ENCODE data around the gene FAM135A.
"Not testable (repeated sequence)": the region's sequence is repeated elsewhere in the genome, so short reads cannot be mapped to it uniquely, and the experiment has no call there.

Gene FAM135A

DNA sequence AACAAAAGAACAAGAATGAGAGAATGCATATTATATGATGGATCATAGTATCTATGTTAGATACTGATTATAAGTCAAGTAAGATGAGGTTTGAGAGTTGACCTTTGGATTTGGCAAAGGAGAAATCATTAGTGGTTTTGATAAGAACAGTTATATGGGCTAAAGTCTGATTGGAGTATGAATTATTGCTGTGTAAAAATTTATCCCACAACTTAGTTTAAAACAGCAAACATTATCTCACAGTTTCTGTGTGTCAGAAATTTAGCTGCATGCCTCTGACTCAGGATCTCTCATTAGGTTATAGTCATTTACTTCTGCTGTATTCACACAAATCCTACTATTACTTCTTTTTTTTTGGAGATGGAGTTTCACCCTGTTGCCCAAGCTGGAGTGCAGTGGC, 56.7 kb downstream of the FAM135A start:
- DNase-seq = no peak

DNA sequence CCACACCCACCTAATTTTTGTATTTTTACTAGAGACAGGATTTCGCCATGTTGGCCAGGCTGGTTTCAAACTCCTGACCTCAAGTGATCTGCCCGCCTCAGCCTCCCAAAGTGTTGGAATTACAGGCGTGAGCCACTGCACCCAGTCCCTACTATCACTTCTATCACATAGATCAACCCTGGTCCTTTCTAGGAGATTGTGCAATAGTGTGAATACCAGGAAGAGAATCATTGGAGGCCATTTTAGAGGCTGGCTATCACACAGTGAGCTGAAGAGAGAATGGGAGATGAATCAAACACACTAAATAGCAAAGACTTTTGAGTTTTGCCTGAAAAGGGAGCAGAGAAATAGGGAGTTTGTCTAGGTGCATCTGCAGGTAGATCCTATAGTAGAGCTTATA, 57.2 kb downstream of the FAM135A start:
- not testable (repeated sequence) for DNase-seq

DNA sequence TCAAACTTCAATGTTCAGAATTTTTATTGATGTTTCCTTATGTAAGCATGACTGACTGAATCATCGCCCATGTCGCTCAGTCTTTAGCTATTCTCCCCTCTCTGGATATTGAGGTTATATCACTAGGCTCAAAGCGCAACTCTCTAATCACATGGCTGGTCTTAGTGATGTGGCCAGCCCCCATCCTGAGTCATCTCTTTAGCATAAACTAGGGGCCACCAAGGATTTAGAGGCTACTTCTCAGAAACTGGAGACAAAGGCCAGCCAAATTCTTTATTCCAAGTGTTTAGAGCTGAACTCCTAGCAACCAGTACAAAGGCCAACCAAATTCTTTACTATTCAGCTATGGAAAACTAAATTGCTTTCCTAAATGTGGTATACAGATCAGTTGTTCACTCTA, 61.4 kb downstream of the FAM135A start:
- no peak for DNase-seq

DNA sequence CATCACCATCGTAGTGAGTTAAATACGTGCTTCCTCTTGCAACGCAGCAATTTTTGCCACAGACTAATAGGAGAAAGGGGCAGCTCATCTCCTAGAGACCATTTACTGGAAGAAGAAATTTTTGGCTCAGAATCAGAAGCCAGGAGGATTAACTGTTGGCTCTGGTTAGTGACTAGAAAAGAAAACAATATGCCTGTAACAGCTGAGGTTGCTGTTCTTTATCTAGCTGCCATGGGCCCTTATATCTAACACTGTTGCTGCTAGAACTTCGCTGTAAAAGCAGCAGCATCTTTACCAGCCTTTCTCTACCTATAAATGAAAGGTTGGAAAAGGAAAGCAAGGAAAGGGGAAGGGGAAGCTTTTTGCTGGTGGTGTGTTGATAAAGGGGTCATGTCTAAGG, 65.9 kb downstream of the FAM135A start:
- no peak for DNase-seq

DNA sequence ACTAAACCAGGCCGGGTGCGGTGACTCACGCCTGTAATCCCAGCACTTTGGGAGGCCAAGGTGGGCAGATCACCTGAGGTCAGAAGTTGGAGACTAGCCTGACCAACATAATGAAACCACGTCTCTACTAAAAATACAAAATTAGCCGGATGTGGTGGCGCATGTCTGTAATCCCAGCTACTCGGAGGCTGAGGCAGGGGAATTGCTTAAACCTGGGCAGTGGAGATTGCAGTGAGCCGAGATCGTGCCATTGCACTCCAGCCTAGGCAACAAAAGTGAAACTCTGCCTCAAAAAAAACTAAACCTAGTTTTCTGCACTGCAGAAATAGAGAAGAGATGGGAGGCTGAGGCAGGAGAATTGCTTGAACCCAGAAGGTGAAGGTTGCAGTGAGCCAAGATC, 73.3 kb downstream of the FAM135A start:
- DNase-seq = not testable (repeated sequence)

DNA sequence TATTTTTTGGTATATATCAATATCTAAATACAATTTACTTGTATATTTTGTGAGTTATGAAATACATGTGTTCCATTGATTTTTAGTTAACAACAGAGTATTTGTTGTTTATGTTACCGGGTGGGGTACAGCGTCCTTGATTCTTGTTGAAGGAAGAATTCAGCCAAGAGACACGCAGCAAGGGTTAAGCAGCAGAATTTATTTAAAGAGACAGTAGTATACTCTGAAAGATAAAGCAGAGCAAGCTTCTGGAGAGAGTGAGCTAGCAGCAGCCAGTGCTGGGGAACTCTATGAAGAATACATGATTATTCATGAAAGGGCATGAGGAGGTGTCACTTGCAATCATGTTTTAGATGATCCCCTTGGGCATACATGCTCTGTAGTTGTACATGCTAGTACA, 76.1 kb downstream of the FAM135A start:
- DNase-seq = no peak

DNA sequence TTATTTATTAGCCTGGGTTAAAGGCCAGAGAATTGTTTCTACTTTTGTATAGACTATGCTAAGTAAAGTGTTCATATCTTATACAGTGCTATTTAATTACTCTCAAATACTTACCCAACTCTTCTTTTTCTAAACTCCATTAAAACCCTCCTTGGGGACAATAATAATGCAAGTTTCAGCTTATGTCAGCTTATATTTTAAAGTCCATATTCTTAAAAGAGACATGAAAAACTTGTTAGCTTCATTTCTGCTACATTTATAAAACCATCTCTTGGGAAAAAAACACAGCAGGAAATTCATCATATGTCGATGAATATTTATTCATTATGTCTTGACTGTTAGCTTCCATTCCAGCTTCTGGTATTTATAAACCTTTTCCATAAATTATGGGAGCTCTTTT, 81.5 kb downstream of the FAM135A start:
- no peak for DNase-seq

DNA sequence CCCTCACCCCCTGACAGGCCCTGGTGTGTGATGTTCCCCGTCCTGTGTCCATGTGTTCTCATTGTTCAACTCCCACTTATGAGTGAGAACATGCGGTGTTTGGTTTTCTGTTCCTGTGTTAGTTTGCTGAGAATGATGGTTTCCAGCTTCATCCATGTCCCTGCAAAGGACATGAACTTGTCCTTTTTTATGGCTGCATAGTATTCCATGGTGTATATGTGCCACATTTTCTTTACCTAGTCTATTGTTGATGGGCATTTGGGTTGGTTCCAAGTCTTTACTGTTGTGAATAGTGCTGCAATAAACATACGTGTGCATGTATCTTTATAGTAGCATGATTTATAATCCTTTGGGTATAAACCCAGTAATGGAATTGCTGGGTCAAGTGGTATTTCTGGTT, 82.5 kb downstream of the FAM135A start:
- DNase-seq = not testable (repeated sequence)

DNA sequence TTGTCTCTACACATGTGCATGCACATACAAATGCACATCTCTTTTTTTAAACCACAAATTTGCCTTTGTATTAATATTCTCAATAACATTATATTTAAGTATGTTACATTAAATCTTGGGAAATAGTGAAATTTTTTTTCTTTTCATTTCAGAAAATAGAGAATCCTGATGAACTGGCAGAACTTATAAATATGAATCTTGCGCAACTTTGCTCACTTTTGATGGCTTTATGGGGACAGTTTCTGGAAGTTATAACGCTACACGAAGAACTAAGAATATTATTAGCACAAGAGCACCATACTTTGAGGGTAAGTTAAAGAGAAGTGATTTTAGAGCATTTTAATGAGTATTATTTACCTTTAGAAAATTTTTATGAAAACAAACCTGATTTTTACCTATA, 89.2 kb downstream of the FAM135A start:
- no peak for DNase-seq

DNA sequence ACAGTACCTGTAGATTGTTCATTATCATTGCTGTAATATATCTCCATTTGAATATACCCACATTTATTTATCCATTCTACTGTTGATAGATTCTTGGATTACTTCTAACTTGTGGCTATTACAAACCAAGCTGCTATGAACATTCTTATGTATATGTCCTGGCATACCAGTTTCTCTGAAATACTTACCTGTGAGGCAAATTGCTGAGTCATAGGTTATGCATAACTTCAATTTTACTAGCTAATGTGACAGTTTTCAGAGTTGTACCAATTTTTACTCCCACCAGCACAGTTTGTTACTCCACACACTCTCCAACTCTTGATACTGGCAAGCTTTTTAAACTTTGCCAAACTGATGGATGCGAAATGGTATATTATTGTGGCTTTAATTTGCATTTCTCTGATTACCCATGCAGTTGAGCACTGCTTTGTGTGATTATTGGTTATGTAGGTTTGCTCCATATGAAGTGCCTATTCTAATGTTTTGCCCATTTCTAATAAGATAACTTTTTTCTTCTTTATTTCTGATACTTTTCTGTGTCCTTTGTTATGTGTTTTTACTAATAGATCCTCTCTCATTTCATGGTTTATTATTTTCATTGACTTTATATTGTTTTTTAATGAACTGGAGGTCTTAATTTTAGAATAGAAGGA, 90.6 kb downstream of the FAM135A start:
- DNase-seq = no peak

DNA sequence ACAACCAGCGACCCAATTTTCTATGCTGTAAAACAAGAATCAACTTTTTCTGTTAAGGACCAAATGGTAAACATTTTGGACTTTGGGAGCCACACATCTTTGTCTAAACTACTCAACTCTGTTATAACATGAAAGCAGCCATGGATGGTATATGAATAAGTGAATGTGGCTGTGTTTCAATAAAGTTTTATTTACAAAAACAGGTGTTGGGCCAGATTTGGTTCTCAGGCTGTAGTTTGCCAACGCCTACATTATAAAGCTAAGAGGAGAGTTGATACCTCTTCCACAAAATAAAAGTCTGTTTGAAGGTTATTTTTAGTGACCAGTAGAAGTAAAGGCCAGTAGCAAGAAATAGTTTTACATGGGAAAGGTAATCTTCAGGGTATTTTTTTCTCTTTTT, 93.0 kb downstream of the FAM135A start:
- no peak for DNase-seq

DNA sequence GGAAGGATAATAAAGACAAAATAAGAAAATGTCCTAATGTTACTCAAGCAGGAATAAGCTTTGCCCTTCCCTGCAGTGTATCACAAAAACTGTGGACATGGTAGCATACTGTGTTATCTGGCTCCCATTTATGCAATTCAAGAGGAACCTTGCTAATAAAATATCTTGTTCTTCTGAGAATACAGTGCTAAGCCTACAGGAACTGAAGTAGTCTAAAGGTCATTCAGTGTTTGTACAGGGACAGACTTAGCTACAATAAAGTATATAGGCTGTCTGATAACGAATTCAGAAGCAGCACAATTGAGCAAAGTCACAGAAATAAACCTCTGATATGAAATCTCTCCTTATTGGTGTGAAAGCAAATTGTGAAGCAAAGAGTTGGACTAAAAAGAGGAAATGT, 93.9 kb downstream of the FAM135A start:
- DNase-seq = no peak

DNA sequence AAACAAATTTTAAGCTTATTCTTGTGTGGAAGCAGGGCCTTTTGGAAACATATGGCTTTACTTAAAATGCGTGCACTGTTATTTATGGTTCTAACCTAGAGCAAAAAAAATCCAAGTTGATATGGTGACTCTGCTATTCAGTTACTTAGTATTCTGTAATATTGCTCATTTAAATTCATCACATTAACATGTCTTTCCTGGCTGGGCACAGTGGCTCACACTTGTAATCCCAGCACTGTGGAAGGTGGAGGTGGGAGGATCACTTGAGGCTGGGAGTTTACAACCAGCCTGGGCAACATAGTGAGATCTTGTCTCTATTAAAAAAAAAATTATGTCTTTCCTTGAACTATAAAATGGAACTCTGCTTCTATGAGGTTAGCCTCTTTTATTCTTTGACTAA, 95.6 kb downstream of the FAM135A start:
- DNase-seq = no peak

DNA sequence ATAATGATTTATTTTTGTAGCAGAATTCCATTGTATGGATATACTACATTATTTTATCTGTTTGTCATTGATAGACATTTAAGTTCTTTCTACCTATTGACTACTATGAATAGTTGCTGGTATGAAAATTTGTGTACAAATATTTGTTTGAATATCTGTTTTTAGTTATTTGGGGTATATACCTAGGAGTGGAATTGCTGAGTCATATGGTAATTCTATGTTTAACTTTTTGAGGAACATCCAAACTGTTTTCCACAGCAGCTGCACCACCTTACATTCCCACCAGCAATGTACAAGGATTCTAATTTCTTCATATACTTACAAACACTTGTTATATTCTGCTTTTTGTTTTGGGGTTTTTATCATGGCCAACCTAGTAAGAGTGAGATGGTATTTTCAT, 97.3 kb downstream of the FAM135A start:
- DNase-seq = no peak

DNA sequence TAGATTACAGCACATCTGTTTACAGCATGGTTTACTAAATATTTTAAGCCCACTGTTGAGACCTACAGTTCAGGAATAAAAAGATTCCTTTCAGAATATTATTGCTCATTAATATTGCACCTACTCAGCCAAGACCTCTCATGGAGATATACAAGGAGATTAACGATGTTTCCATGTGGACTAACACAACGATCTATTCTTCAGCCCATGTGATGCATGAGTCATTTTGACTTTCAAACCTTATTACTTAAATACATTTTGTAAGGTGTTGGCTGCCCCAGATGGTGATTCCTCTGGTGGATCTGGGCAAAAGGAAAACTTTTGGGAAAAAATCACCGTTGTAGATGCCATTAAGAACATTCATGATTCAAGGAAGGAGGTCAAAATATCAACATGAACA, 105.4 kb downstream of the FAM135A start:
- DNase-seq = no peak

DNA sequence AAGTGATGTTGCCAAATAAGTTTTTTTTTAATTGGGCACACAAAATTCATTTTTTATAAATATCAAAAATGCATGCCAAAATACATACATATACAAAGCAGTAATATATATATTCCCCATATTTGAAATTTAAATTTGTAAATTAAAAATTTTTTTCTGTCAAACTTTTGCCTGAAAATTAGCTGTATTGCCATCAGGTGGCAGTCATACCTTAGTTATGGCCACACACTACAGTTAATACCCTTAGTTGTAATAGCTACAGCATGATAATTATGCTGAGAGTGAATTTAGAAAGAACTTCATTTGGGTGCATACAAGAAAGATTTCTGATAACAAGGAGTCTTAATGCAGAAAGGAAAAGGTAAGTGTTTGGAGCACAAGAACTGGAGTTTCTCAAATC, 107.3 kb downstream of the FAM135A start:
- DNase-seq = no peak

DNA sequence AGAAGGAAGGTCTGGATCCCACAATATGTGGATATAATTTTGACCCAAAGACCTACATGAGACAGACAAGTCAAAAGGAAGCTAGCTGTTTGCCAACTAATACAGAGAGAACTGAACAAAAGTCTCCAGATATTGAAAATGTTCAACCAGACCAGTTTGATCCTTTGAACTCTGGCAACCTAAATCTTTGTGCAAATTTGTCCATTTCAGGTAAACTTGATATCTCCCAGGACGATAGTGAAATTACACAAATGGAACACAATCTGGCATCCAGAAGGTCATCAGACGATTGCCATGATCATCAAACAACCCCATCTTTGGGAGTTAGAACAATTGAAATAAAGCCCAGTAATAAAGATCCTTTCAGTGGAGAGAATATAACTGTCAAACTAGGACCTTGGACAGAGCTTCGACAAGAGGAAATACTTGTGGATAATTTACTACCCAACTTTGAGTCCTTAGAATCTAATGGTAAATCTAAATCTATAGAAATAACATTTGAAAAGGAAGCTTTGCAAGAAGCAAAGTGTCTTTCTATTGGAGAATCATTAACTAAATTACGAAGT, 111.5 kb downstream of the FAM135A start:
- no peak for DNase-seq

DNA sequence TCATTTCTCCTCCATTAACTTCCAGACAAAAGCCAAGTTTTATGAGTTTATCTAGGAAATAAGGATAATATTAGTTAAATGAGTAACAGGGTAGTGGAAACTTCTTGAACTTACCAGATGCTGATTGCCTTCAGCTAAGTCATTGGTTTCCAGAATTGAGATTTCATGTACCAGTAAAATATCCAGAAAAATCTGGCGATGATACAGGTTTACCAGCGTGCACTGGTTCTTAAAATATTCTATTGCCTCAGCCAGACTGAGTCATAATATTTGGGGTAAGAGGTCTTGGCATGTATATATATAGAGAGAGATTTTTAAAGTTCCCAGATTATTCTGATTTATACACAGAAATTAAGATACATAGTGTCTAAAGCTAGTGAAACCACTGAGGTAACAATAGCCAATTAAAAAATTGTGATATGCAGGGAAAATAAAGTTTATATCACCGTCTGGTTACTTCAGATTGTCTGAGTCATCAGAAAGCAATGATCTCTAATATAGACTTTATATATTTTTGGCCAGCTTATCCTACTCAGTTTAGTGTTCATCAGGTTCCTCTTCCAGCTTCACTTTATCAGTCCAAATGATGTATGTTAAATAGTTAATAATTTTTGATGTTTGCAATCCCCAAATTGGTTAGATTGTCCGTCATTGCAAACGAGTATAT, 113.9 kb downstream of the FAM135A start:
- DNase-seq = no peak

DNA sequence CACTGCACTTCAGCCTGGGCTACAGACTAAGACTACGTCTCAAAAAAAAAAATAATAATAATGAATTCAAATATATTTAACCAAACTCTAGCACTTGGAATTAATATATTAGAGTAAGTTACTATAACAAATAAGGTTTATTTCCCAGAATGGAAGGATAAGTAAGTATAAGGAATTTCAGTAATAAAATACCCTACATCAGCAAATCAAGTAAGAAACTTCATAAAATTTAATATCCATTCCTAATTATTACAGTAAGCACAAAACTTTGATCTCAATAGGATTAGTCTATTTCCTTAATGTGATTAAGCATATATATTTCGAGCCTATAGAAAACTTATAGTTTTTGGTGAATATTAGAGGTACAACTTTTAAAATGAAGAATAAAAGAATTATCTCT, 116.7 kb downstream of the FAM135A start:
- no peak for DNase-seq

DNA sequence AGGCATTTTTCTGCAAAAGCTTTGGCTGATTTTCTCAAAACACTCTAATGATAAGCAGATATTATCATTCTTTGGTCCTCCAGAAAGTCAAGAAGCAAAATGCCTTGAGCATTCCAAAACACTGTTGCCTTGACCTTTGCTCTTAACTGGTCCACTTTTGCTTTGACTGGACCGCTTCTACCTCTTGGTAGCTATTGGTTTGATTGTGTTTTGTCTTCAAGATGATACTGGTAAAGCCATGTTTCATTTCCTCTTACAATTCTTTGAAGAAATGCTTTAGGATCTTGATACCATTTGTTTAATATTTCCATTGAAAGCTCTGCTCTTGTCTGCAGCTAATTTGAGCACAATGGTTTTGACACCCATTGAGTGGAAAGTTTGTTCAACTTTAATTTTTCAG, 117.8 kb downstream of the FAM135A start:
- DNase-seq = no peak

DNA sequence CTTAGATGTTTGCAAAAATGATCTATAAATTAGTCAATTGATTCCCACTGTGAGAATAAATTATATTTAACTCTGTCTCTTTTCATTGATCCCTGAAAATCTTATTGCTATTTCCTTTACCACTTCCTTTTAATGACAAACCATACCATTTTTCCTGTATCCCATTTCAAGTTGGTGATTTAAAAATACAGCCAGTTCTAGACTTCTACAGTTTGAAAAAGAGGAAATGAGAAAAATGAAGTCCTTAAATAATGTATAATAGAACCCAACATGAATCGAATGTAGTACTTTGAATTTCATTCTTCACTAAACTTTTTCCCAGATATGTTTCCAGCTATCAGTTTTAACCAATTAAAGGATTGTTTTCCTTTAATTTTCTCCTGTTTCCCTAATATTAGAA, 124.0 kb downstream of the FAM135A start:
- no peak for DNase-seq

DNA sequence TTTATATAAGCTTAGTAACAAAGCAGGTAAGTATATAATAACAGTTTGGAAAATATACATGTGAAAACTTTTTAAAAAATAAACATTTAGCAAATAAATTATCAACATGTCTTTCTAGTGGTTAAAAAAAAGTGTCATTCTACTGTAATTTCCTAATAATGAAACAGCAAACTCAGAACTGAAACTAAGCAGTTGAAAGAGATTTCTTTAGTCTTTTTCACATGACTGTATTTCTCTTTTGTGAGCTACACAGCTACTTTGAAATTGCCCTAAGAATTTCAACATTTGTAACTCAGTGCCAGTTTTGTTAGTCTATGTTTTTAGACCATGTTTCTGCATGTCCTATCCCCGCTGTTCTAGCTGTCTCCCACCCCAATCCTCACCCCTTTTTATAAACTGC, 125.1 kb downstream of the FAM135A start:
- DNase-seq = no peak

DNA sequence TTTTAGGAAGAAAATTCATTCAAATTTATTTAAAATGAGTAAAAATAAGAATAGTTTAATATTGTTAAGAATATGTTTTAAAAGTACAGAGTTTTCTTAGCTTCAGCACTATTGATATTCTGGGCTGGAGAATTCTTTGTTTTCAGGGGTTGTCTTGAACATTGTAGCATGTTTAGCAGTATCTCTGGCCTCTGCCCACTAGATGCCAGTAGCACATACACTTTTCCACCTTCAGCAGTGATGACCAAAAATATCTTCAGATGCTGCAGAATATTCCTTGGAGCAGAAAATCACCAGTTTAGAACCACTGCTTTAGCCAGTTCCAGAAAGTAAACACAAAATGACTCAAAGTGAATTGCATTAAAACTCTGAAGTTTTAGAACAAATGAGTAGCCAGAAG, 134.0 kb downstream of the FAM135A start:
- no peak for DNase-seq

DNA sequence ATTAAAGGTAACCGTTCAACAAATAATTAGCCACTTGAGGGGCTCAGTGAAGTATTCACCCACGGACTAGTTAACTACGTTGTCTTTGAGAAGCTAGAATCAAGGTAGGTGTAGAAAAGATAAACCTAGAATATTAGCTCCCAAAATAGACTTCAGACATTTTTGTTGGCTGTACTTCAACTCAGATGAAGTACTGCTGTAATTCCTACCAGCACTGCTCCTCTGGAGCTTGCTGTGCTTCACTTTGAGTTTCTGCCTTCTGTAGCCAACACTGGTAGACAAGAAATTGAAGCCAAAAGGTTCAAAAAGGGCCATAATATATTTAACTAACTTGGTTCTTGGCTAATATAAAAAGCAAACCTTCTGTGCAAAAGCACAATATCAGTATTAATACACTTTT, 134.6 kb downstream of the FAM135A start:
- DNase-seq = no peak

DNA sequence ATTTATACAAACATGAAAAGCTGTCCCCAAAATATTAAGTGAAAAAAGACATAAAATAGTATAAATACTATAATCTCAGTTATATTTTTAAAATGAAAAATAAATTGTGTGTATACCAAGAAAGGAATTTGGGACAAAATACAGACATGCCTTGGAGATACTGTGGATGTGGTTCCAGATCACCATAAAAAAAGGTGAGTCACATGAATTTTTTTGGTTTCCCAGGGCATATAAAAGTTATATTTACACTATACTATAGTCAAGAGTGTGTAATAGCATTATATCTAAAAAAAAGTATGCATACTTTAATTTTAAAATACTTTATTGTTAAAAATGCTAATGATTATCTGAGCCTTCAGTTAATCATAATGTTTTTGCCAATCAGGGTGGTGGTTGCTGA, 136.0 kb downstream of the FAM135A start:
- no peak for DNase-seq

Data from KG1 (cell line).